A673 (cell line): ENCODE results near the gene NAALADL2.

Source experiments
- CTCF ChIP-seq: fragments of 300-800, 200-600 bp; sonication (generic); conservative IDR thresholded peaks from 2 replicates; pipeline ENCODE4 v1.5.1; 2017; ENCODE audit warnings: low read depth, mild to moderate bottlenecking, antibody characterized with exemption, low read length, moderate library complexity, mixed read lengths
- EZH2 ChIP-seq: fragments of 200-600 bp; sonication (generic); IDR thresholded peaks from 2 replicates; pipeline ENCODE4 v1.6.1; 2017; ENCODE audit warnings: borderline replicate concordance, low read depth, mild to moderate bottlenecking, mixed read lengths, antibody characterized with exemption, low read length; ENCODE audit not compliant: poor library complexity, severe bottlenecking

- TF ChIP-seq CTCF (no peak), EZH2 (no peak)
These were observed 367.3 kb downstream of the NAALADL2 start for GRCh38 chr3:175226444-175226843.
